Epithelial cell of proximal tubule (primary cell): ENCODE data around the gene TPGS2. TPM values are rescaled to one million over a fixed set of nuclear protein-coding genes. Genes with fewer than 3 reads are reported as not detected.
A peak's percentile ranks its signal among the peaks of the same experiment; 100 is the strongest.
"Not testable (repeated sequence)": the region's sequence is repeated elsewhere in the genome, so short reads cannot be mapped to it uniquely, and the experiment has no call there.

Experiments
- DNase-seq: peaks from one replicate; pipeline ENCODE4 v3.0.0-alpha.2; 2011; ENCODE audit warnings: low read depth
- H3K4me3 ChIP-seq: 2 replicates; pipeline ENCODE4 v1.5.1; 2011; ENCODE audit warnings: low read depth, mild to moderate bottlenecking, low read length
- CTCF ChIP-seq: conservative IDR thresholded peaks from 2 replicates; pipeline ENCODE4 v1.5.1; 2012; ENCODE audit warnings: low read depth, mild to moderate bottlenecking, low read length
- total RNA-seq: library from RNA; depleted of rRNA; stranded (reverse); fragments of >200 nt; gene quantifications from 2 replicates; pipeline ENCODE4 v1.2.3, GENCODE V29; 2015

Gene TPGS2
- total RNA-seq, 1 donor from 2014 or later = 228 TPM

- no peak for DNase-seq
- TF ChIP-seq CTCF = peak; percentile 48
- H3K4me3 ChIP-seq = no peak overlapping the region
Observed at GRCh38 chr18:36769611-36770314, 59.0 kb downstream of the TPGS2 start.

- H3K4me3 ChIP-seq = no peak overlapping the region
- DNase-seq = no peak
- no peak for TF ChIP-seq CTCF
Observed at GRCh38 chr18:36769172-36769571, 59.6 kb downstream of the TPGS2 start.

- TF ChIP-seq CTCF = no peak
- no peak for DNase-seq
- no peak overlapping the region for H3K4me3 ChIP-seq
Observed at GRCh38 chr18:36766836-36767235, 62.0 kb downstream of the TPGS2 start.

DNA sequence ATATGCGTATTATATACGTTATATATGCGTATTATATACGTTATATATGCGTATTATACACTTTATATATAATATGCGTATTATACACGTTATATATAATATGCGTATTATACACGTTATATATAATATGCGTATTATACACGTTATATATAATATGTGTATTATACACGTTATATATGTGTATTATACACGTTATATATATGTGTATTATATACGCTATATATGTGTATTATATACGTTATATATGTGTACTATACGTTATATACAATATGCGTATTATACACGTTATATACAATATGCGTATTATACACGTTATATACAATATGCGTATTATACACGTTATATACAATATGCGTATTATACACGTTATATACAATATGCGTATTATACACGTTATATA is 65.8 kb downstream of the TPGS2 start:
- H3K4me3 ChIP-seq = not testable (repeated sequence)

GRCh38 chr18:36762074-36762473 is 66.7 kb downstream of the TPGS2 start:
- no peak overlapping the region for H3K4me3 ChIP-seq
- no peak for DNase-seq

More for the DNA sequence above, 65.8 kb downstream of the TPGS2 start:
- not testable (repeated sequence) for DNase-seq

GRCh38 chr18:36761186-36761698 is 67.6 kb downstream of the TPGS2 start:
- TF ChIP-seq CTCF = no peak
- no peak for DNase-seq
- H3K4me3 ChIP-seq = no peak overlapping the region

More at GRCh38 chr18:36762074-36762473, 66.7 kb downstream of the TPGS2 start:
- TF ChIP-seq CTCF = no peak

DNA sequence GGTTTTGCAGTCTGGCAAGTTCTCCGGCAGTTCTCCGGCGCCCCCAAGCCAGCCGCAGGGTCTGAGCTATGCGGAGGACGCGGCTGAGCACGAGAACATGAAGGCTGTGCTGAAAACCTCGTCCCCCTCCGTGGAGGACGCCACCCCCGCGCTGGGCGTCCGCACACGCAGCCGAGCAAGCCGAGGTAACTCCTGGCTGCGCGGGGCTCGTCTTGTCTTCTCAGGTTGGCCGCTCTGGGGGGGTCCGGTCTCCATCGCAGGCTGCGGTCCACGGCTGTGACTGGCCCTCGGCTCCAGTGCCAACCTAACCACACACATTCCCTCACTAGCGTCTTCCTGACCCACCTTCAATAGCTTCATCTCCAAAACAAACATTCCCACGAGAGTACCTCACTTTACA is 68.2 kb downstream of the TPGS2 start:
- no peak overlapping the region for H3K4me3 ChIP-seq
- DNase-seq = no peak
- TF ChIP-seq CTCF = no peak
